HL-60 (cell line): Measurements from ENCODE around the gene SOX8.

Experiments used
- DNase-seq, 2 experiments: peaks; one replicate each; pipeline ENCODE4 v3.0.0-alpha.2; 2010 to 2020; ENCODE audit warnings: low read depth in 1 of 2, low spot score in 1 of 2
- H3K27ac ChIP-seq: fragments of 250-450 bp; sonication (Bioruptor Pico); replicated peaks from 2 replicates; pipeline ENCODE4 v1.5.1; 2020; ENCODE audit warnings: mild to moderate bottlenecking, moderate library complexity
- H3K27me3 ChIP-seq: fragments of 250-450 bp; sonication (Bioruptor Pico); 2 replicates; pipeline ENCODE4 v1.5.1; 2021; ENCODE audit warnings: mild to moderate bottlenecking, moderate library complexity; ENCODE audit not compliant: insufficient read depth, poor library complexity, severe bottlenecking
- H3K4me3 ChIP-seq: replicated peaks from 2 replicates; pipeline ENCODE4 v1.5.1; 2011; ENCODE audit warnings: mild to moderate bottlenecking, control low read depth, low read length; ENCODE audit not compliant: insufficient read depth
- CTCF ChIP-seq: IDR thresholded peaks from one replicate; pipeline ENCODE4 v1.5.1; 2011; ENCODE audit warnings: low read length, control low read depth, inconsistent platforms; ENCODE audit not compliant: insufficient read depth
- GABPA ChIP-seq: IDR thresholded peaks from 2 replicates; pipeline ENCODE4 v1.6.1; 2012; ENCODE audit warnings: low read depth
- POLR2AphosphoS5 ChIP-seq: IDR thresholded peaks from 2 replicates; pipeline ENCODE4 v1.6.1; 2012; ENCODE audit warnings: low read depth
- REST ChIP-seq: IDR thresholded peaks from 2 replicates; pipeline ENCODE4 v1.6.1; 2012; ENCODE audit warnings: low read depth; ENCODE audit not compliant: insufficient replicate concordance
- SPI1 ChIP-seq: IDR thresholded peaks from 2 replicates; pipeline ENCODE4 v1.6.1; 2012; ENCODE audit warnings: low read depth, mild to moderate bottlenecking, borderline replicate concordance

The SOX8 gene

GRCh38 chr16:972316-973002 lies 9.1 kb upstream of the SOX8 start:
- no peak for DNase-seq
- Histone ChIP-seq H3K27me3 (no peaks in the 10 kb centered on the region), H3K27ac (no peak overlapping the region), H3K4me3 (no peak overlapping the region)
- TF ChIP-seq CTCF (no peak), GABPA (no peak), POLR2AphosphoS5 (no peak), REST (no peak), SPI1 (no peak)

GRCh38 chr16:973366-973765 lies 8.2 kb upstream of the SOX8 start:
- H3K27me3 ChIP-seq, result peaks cover 4% of the 10 kb centered on the region
- no peak for DNase-seq
- H3K27ac ChIP-seq, result no peak overlapping the region
- TF ChIP-seq SPI1 (no peak), REST (no peak), POLR2AphosphoS5 (no peak), CTCF (no peak), GABPA (no peak)
- H3K4me3 ChIP-seq, result no peak overlapping the region

GRCh38 chr16:974001-974601 lies 7.5 kb upstream of the SOX8 start:
- TF ChIP-seq POLR2AphosphoS5 (no peak), CTCF (no peak), SPI1 (no peak), REST (no peak), GABPA (no peak)
- H3K4me3 ChIP-seq, result no peak overlapping the region
- H3K27ac ChIP-seq, result no peak overlapping the region
- DNase-seq, result no peak
- H3K27me3 ChIP-seq, result peaks cover 9% of the 10 kb centered on the region
